Left lung (tissue), 10 donors: ENCODE measurements around the gene PLCH1. TPM values are rescaled to one million over a fixed set of nuclear protein-coding genes. Genes with fewer than 3 reads are reported as not detected.

ENCODE experiments used
- ATAC-seq: fragments of 200-7000 bp; cut with Tn5 transposase; one replicate; pipeline ENCODE4 v1.9.1; 2020; ENCODE audit warnings: moderate library complexity
- DNase-seq, 4 donors: peaks; one replicate each; pipeline ENCODE4 v3.0.0-alpha.2; 2013 to 2020
- H3K27ac ChIP-seq, 2 donors: fragments of 200-600 bp; sonication (generic) in 1 of 2; one replicate each; pipeline versions ENCODE4 v1.5.0 to v1.8.0; 2020 to 2021
- H3K27me3 ChIP-seq, 2 donors: fragments of 200-600 bp; sonication (generic) in 1 of 2; one replicate each; pipeline versions ENCODE4 v1.5.0 to v1.8.0; 2020 to 2021
- H3K36me3 ChIP-seq, 2 donors: fragments of 200-600 bp; sonication (generic) in 1 of 2; one replicate each; pipeline versions ENCODE4 v1.5.0 to v1.8.0; 2020 to 2021
- H3K4me1 ChIP-seq, 2 donors: fragments of 200-600 bp; one replicate each; pipeline ENCODE4 v1.8.0; 2021
- H3K4me3 ChIP-seq, 2 donors: fragments of 200-600 bp; sonication (generic) in 1 of 2; one replicate each; pipeline versions ENCODE4 v1.5.0 to v1.8.0; 2020 to 2021; ENCODE audit warnings: mild to moderate bottlenecking in 1 of 2
- H3K9me3 ChIP-seq, 2 donors: fragments of 200-600 bp; sonication (generic) in 1 of 2; one replicate each; pipeline versions ENCODE4 v1.5.0 to v1.8.0; 2020 to 2021
- intact Hi-C, 2 donors: fragments of 100-400 bp; cut with DNase I; formaldehyde crosslinking; loops; one replicate each; pipeline versions ENCODE4 v1.11.2 to v1.14.2; 2022
- polyA plus RNA-seq, 6 donors: library from polyadenylated mRNA; unstranded; fragments of 120-200 nt; gene quantifications; one replicate each; pipeline ENCODE4 v1.2.1, GENCODE V29; 2013; ENCODE audit not compliant: insufficient read length in 6 of 6
- total RNA-seq, 2 donors: library from RNA; stranded (reverse); fragmentation: NEBNext Ultra II Directional; extraction: Animal tissue kit (Norgen Biotek cat#: 25700); gene quantifications; one replicate each; pipeline ENCODE4 v1.2.1, GENCODE V29; 2021
- TF ChIP-seq, protein P1 (sequence below), 2 donors: fragments of 200-600 bp; sonication (generic) in 1 of 2; IDR thresholded peaks; one replicate each; pipeline versions ENCODE4 v1.5.0 to v1.8.0; 2021; ENCODE audit warnings: antibody characterized with exemption in 2 of 2
- donor health status: DM: no; HTN: yes; CAD: no.
- donor health status: DM: no; HTN: no; CAD: no.

Gene PLCH1
- total and polyA plus RNA-seq, 8 donors, result 8.5 to 33.8 (median 23.7) TPM

DNA sequence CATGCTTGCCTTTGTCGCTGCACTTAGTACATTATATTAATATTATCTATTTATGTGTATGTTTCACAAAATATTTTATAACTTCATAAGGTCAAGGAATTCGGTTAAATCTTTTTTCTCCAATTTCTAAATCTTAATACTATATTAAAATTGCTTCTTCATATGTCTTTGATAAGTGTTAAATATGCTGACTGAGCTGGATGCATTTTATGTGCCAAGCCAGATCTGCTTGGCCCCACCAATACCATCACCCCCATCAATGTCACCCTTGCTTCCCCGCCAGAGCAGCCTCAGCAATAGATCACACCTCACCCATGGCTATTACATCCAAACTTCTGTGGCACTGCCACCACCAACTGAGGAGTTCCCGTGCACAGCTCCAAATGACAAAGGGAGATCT is 287.3 kb downstream of the PLCH1 start:
- Histone ChIP-seq H3K9me3 (no peaks in the 10 kb centered on the region), H3K36me3 (no peaks in the 10 kb centered on the region), H3K27me3 (no peaks in the 10 kb centered on the region), H3K27ac (no peak overlapping the region), H3K4me1 (no peaks in the 10 kb centered on the region), H3K4me3 (no peak overlapping the region)
- TF ChIP-seq, protein P1, sequence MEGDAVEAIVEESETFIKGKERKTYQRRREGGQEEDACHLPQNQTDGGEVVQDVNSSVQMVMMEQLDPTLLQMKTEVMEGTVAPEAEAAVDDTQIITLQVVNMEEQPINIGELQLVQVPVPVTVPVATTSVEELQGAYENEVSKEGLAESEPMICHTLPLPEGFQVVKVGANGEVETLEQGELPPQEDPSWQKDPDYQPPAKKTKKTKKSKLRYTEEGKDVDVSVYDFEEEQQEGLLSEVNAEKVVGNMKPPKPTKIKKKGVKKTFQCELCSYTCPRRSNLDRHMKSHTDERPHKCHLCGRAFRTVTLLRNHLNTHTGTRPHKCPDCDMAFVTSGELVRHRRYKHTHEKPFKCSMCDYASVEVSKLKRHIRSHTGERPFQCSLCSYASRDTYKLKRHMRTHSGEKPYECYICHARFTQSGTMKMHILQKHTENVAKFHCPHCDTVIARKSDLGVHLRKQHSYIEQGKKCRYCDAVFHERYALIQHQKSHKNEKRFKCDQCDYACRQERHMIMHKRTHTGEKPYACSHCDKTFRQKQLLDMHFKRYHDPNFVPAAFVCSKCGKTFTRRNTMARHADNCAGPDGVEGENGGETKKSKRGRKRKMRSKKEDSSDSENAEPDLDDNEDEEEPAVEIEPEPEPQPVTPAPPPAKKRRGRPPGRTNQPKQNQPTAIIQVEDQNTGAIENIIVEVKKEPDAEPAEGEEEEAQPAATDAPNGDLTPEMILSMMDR (IDR thresholded peaks at IDR 0.05), result no peak
- intact Hi-C loops, result no loop called here
- ATAC-seq, result no peak
- DNase-seq, result no peak

GRCh38 chr3:155455765-155456164 is 289.1 kb downstream of the PLCH1 start:
- H3K27ac ChIP-seq, result no peak overlapping the region
- intact Hi-C loops, result no loop called here
- no peak for DNase-seq
- no peaks in the 10 kb centered on the region for H3K9me3 ChIP-seq
- no peaks in the 10 kb centered on the region for H3K27me3 ChIP-seq
- H3K36me3 ChIP-seq, result no peaks in the 10 kb centered on the region
- H3K4me1 ChIP-seq, result no peaks in the 10 kb centered on the region
- H3K4me3 ChIP-seq, result no peak overlapping the region
- TF ChIP-seq, protein P1 (IDR thresholded peaks at IDR 0.05), result no peak
- no peak for ATAC-seq

- Histone ChIP-seq H3K27ac (no peak overlapping the region), H3K4me3 (no peak overlapping the region), H3K9me3 (no peaks in the 10 kb centered on the region), H3K4me1 (no peaks in the 10 kb centered on the region), H3K36me3 (no peaks in the 10 kb centered on the region), H3K27me3 (no peaks in the 10 kb centered on the region)
- ATAC-seq (no peak), DNase-seq (no peak)
- TF ChIP-seq, protein P1 (IDR thresholded peaks at IDR 0.05), result no peak
- intact Hi-C loops, result no loop called here
Observed at GRCh38 chr3:155453512-155453911, 291.4 kb downstream of the PLCH1 start.

DNA sequence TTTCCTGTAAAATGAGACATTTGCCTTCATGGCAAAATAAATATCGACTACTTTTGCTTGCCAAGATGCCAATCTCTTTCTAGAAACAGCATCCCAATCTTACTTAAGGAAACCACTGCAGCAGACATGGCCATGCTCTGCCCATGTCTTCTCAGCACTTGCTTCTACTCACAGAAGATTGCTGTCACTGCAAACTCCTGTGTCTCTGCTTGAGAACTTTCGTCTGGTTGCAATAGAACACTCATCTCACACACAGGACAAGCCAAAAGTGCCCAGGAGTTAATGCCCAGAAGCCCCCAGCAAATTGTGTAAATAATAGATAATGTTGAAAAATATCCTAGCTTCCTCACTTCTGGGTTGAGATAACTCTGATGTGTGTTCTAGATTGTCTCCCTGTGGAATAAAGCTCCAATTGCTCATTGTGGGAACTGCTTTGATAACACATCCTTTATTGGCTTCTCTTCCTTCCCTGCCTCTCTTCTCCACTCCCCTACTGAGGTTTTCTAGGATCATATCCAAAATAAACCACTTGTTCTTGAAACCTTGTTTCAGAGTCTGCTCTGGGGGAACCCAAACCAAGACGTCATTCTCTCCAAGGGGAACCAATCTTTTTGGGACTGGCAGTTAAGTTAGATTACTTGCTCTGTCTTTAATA is 295.1 kb downstream of the PLCH1 start:
- Histone ChIP-seq H3K36me3 (no peaks in the 10 kb centered on the region), H3K4me3 (no peak overlapping the region), H3K27me3 (no peaks in the 10 kb centered on the region), H3K9me3 (no peaks in the 10 kb centered on the region), H3K4me1 (no peaks in the 10 kb centered on the region), H3K27ac (no peak overlapping the region)
- TF ChIP-seq, protein P1 (IDR thresholded peaks at IDR 0.05), result no peak
- intact Hi-C loops, result no loop called here
- DNase-seq (no peak), ATAC-seq (no peak)

GRCh38 chr3:155448531-155448930 is 296.3 kb downstream of the PLCH1 start:
- Histone ChIP-seq H3K36me3 (no peaks in the 10 kb centered on the region), H3K27me3 (no peaks in the 10 kb centered on the region), H3K4me3 (no peak overlapping the region), H3K4me1 (no peaks in the 10 kb centered on the region), H3K27ac (no peak overlapping the region), H3K9me3 (no peaks in the 10 kb centered on the region)
- TF ChIP-seq, protein P1 (IDR thresholded peaks at IDR 0.05), result no peak
- ATAC-seq (no peak), DNase-seq (no peak)
- intact Hi-C loops, result no loop called here
